CD4-positive, alpha-beta T cell (primary cell): ENCODE results near the gene MMP23B. TPM values are rescaled to one million over a fixed set of nuclear protein-coding genes. Genes with fewer than 3 reads are reported as not detected.

Experiments used
- ATAC-seq: fragments of 200-7000 bp; cut with Tn5 transposase; one replicate; pipeline ENCODE4 v1.10.0; 2022; ENCODE audit warnings: mild to moderate bottlenecking; ENCODE audit not compliant: poor library complexity
- CTCF ChIA-PET: fragments of 350-600 bp; sonication (Branson Sonifier 250); formaldehyde crosslinking; loops from one replicate; lab custom pipeline; 2021; ENCODE audit warnings: antibody characterized with exemption, inconsistent platforms; lab: Charles Lee
- POLR2A ChIA-PET: fragments of 350-600 bp; sonication (Branson Sonifier 250); formaldehyde crosslinking; loops from one replicate; lab custom pipeline; 2021; ENCODE audit warnings: antibody characterized with exemption, inconsistent platforms; lab: Charles Lee
- DNase-seq, 14 experiments: peaks; one replicate each; pipeline ENCODE4 v3.0.0-alpha.2; 2013 to 2020; ENCODE audit warnings: mixed read lengths in 2 of 14
- H3K27ac ChIP-seq, 2 donors: one replicate each; pipeline versions ENCODE4 v1.5.1 to v1.7.0; 2013; ENCODE audit warnings: low read length in 2 of 2, low read depth in 1 of 2, mild to moderate bottlenecking in 1 of 2
- H3K27me3 ChIP-seq, 2 experiments: 1 replicate in 1 of 2; 2 replicates in 1 of 2; pipeline versions ENCODE4 v1.6.1 to v1.7.0; 2013; ENCODE audit warnings: low read length in 2 of 2, control low read depth in 1 of 2, mild to moderate bottlenecking in 1 of 2, moderate library complexity in 1 of 2; ENCODE audit not compliant: insufficient read depth in 2 of 2, control insufficient read depth in 1 of 2
- H3K36me3 ChIP-seq: one replicate; pipeline ENCODE4 v1.6.1; 2013; ENCODE audit warnings: low read length, control low read depth; ENCODE audit not compliant: insufficient read depth
- H3K4me1 ChIP-seq: one replicate; pipeline ENCODE4 v1.6.1; 2013; ENCODE audit warnings: low read length, control low read depth; ENCODE audit not compliant: insufficient read depth
- H3K4me3 ChIP-seq: one replicate; pipeline ENCODE4 v1.5.1; 2013; ENCODE audit warnings: mild to moderate bottlenecking, low read length, moderate library complexity
- H3K9me3 ChIP-seq, 2 experiments: 1 replicate in 1 of 2; 2 replicates in 1 of 2; pipeline versions ENCODE4 v1.6.1 to v1.7.0; 2013; ENCODE audit warnings: low read length in 2 of 2, mild to moderate bottlenecking in 2 of 2, control low read depth in 1 of 2, moderate library complexity in 1 of 2; ENCODE audit not compliant: control insufficient read depth in 1 of 2, insufficient read depth in 1 of 2
- H3K27ac Mint-ChIP-seq: one replicate; pipeline ENCODE4 v1.8.0; 2020; ENCODE audit warnings: mixed read lengths
- H3K27me3 Mint-ChIP-seq: one replicate; pipeline ENCODE4 v1.8.0; 2021; ENCODE audit warnings: mixed read lengths
- H3K36me3 Mint-ChIP-seq: one replicate; pipeline ENCODE4 v1.8.0; 2021; ENCODE audit warnings: low read depth, mixed read lengths
- H3K4me1 Mint-ChIP-seq: one replicate; pipeline ENCODE4 v1.8.0; 2021; ENCODE audit warnings: low read depth, mixed read lengths
- H3K4me3 Mint-ChIP-seq: one replicate; pipeline ENCODE4 v1.8.0; 2020; ENCODE audit warnings: mild to moderate bottlenecking, mixed read lengths
- H3K9me3 Mint-ChIP-seq: one replicate; pipeline ENCODE4 v1.8.0; 2020; ENCODE audit warnings: mixed read lengths
- CTCF ChIP-seq: fragments of 200-600 bp; IDR thresholded peaks from one replicate; pipeline ENCODE4 v1.8.0; 2022; ENCODE audit warnings: antibody characterized with exemption, mild to moderate bottlenecking
- intact Hi-C, 2 experiments: fragments of 100-400 bp; cut with DNase I in 1 of 2; cut with micrococcal nuclease in 1 of 2; formaldehyde crosslinking; loops; one replicate each; pipeline versions ENCODE4 v1.15.1 to v1.9.0; 2023 to 2025; cut with DNase I, micrococcal nuclease
- total RNA-seq, 174 experiments: library from RNA in 2 of 174; stranded (reverse) in 2 of 174; gene quantifications; one replicate each; pipeline ENCODE4 v1.2.3 and lab custom pipeline; 2021 to 2026

MMP23B gene
- total RNA-seq, 2 experiments from 2014 or later, result 3.0 to 3.7 TPM

DNA sequence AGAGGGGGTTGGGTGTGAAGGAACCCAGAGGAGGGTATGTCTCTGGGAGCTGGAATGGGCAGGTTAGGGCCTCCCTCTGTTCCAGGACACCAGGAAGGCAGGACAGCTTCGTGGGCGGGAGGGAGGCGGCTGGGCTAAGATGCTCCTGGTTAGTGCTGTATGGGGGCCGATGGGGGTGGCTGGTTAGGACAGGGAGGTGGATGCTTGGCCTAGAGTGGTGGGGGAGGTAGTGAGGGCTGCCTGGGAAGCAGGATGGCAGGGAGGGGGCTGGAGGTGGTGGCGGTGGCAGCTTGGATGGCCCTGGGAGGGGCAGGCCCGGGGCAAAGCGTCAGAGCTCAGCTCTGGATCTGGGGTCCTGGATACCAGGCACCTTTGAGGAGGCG is 6.2 kb upstream of the MMP23B start:
- ATAC-seq, result no peak
- CTCF ChIA-PET, result no interaction called here
- TF ChIP-seq CTCF, result no peak
- Histone ChIP-seq H3K27ac (no peak overlapping the region), H3K4me3 (no peak overlapping the region), H3K36me3 (no peaks in the 10 kb centered on the region), H3K4me1 (peaks cover 24% of the 10 kb centered on the region), H3K9me3 (no peaks in the 10 kb centered on the region), H3K27me3 (no peaks in the 10 kb centered on the region)
- DNase-seq, result peak in 1 of 14 experiments; percentile 29
- Mint-ChIP-seq H3K27ac (no peak overlapping the region), H3K4me3 (no peak overlapping the region), H3K27me3 (peaks cover 5% of the 10 kb centered on the region), H3K36me3 (peaks cover 3% of the 10 kb centered on the region), H3K9me3 (no peaks in the 10 kb centered on the region), H3K4me1 (peaks cover 9% of the 10 kb centered on the region)
- POLR2A ChIA-PET, result interaction anchor here (3.1 kb wide), 1 partner anchor 10 kb away, joined by 12 read pairs; the partner anchor contains the start of gene MIB2
- intact Hi-C loops, result no loop called here

- intact Hi-C loops, result no loop called here
- H3K27ac Mint-ChIP-seq, result no peak overlapping the region
- H3K9me3 ChIP-seq, result no peaks in the 10 kb centered on the region
- ChIA-PET CTCF (no interaction called here), POLR2A (interaction anchor here (3.1 kb wide), 1 partner anchor 11 kb away, joined by 12 read pairs; the partner anchor contains the start of gene MIB2)
- no peak overlapping the region for H3K27ac ChIP-seq
- H3K9me3 Mint-ChIP-seq, result no peaks in the 10 kb centered on the region
- peaks cover 3% of the 10 kb centered on the region for H3K36me3 Mint-ChIP-seq
- peaks cover 30% of the 10 kb centered on the region for H3K4me1 ChIP-seq
- peaks cover 9% of the 10 kb centered on the region for H3K4me1 Mint-ChIP-seq
- no peak overlapping the region for H3K4me3 Mint-ChIP-seq
- no peak for ATAC-seq
- no peak overlapping the region for H3K4me3 ChIP-seq
- no peaks in the 10 kb centered on the region for H3K27me3 ChIP-seq
- no peak for TF ChIP-seq CTCF
- H3K36me3 ChIP-seq, result no peaks in the 10 kb centered on the region
- peak in 1 of 14 experiments; percentile 39 for DNase-seq
- H3K27me3 Mint-ChIP-seq, result peaks cover 5% of the 10 kb centered on the region
These were observed 5.5 kb upstream of the MMP23B start for GRCh38 chr1:1626207-1627141.

DNA sequence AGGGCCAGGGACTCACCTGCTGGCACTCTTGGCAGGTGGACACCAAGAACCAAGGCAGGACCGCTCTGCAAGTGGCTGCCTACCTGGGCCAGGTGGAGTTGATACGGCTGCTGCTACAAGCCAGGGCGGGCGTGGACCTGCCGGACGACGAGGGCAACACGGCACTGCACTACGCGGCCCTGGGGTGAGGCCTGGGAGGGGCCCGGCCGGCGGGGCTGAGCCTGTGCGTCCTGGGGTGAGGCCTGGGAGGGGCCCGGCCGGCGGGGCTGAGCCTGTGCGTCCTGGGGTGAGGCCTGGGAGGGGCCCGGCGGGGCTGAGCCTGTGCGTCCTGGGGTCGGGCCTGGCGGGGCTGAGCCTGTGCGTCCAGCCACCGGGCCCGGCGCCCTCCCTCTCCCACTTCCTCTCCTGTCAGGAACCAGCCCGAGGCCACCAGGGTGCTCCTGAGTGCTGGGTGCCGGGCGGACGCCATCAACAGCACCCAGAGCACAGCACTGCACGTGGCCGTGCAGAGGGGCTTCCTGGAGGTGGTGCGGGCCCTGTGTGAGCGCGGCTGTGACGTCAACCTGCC is 4.6 kb upstream of the MMP23B start:
- Mint-ChIP-seq H3K27me3 (peaks cover 5% of the 10 kb centered on the region), H3K4me1 (peaks cover 9% of the 10 kb centered on the region), H3K4me3 (no peak overlapping the region), H3K27ac (no peak overlapping the region), H3K36me3 (peaks cover 3% of the 10 kb centered on the region), H3K9me3 (no peaks in the 10 kb centered on the region)
- intact Hi-C loops, result no loop called here
- Histone ChIP-seq H3K27me3 (peaks cover 0 to 2% of the 10 kb centered on the region in 2 experiments), H3K4me1 (peaks cover 36% of the 10 kb centered on the region), H3K4me3 (no peak overlapping the region), H3K9me3 (no peaks in the 10 kb centered on the region), H3K27ac (no peak overlapping the region), H3K36me3 (no peaks in the 10 kb centered on the region)
- DNase-seq (peak in 1 of 14 experiments; percentile 49), ATAC-seq (no peak)
- TF ChIP-seq CTCF, result no peak
- ChIA-PET CTCF (no interaction called here), POLR2A (interaction anchor here (3.1 to 4.7 kb wide), 2 partner anchors 12 to 13 kb away, joined by 12 to 137 read pairs; partner anchors contain the start of gene MIB2)
